Stimulated activated CD4-positive, alpha-beta T cell treated with anti-CD3 and anti-CD28 coated beads, Interleukin-2, amount 100 ng/mL, for 24 hours (primary cell): Measurements from ENCODE around the gene NDUFV1.
"Not testable (repeated sequence)": the region's sequence is repeated elsewhere in the genome, so short reads cannot be mapped to it uniquely, and the experiment has no call there.

Source experiments
- DNase-seq, 2 donors: peaks; one replicate each; pipeline ENCODE4 v3.0.0-alpha.2; 2020

The NDUFV1 gene

DNA sequence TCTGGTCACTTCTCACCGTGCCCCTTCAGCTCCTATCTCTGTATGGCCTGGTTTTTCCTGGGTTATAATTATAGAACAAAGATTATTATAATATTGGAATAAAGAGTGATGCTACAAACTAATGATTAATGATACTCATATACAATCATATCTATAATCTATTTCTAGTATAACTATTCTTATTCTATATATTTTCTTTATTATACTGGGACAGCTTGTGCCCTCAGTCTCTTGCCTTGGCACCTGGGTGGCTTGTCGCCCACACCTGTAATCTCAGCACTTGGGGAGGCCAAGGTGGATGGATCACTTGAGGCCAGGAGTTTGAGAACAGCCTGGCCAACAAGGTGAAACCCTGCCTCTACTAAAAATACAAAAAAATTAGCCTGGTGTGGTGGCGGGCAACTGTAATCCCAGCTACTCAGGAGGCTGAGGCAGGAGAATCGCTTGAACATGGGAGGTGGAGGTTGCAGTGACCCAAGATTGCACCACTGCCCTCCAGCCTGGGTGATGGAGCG is 53.0 kb downstream of the NDUFV1 start:
- not testable (repeated sequence) for DNase-seq

DNA sequence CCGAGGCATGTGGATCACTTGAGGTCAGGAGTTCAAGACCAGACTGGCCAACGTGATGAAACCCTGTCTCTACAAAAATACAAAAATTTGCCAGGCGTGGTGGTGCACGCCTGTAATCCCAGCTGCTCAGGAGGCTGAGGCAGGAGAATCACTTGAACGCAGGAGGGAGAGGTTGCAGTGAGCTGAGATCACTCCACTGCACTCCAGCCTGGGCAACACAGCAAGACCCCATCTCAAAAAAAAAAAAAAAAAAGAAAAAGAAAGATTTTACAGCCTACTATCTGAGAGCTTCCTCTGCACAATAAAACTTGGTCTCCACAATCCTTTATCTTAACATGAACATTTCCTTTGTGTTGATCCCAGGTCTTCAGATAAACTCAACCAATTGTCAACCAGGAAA is 54.0 kb downstream of the NDUFV1 start:
- DNase-seq = not testable (repeated sequence)
